ENCODE results near the gene ASCC3.

- TF ChIP-seq YY1 (IDR thresholded peaks at IDR 0.05; ENCODE audit: insufficient read depth, insufficient read length) (no peak), SUZ12 (IDR thresholded peaks at IDR 0.05; ENCODE audit: extremely low read depth, insufficient read depth, insufficient read length) (no peak), ZNF274 (IDR thresholded peaks at IDR 0.05; ENCODE audit: low read depth, low read length) (no peak)
Observed at GRCh38 chr6:100573166-100573565, 308.0 kb downstream of the ASCC3 start.
